NK-92 treated with Interleukin-12 subunit alpha and Interleukin-12 subunit beta, amount 100 ng/mL, for 24 hours (cell line): ENCODE results near the gene TRANK1.

Experiments
- DNase-seq: peaks from one replicate; lab custom pipeline; 2025; lab: John Stamatoyannopoulos, UW

TRANK1 gene

GRCh38 chr3:36843065-36844051, 101.5 kb downstream of the TRANK1 start:
- DNase-seq, result peak; percentile 3

GRCh38 chr3:36842275-36842674, 102.6 kb downstream of the TRANK1 start:
- DNase-seq, result no peak

- DNase-seq, result no peak
Observed at GRCh38 chr3:36840453-36840921, 104.4 kb downstream of the TRANK1 start.

- DNase-seq, result no peak
Observed at GRCh38 chr3:36837089-36837488, 107.8 kb downstream of the TRANK1 start.

GRCh38 chr3:36833160-36833814, 111.6 kb downstream of the TRANK1 start:
- DNase-seq, result no peak

- no peak for DNase-seq
Observed at GRCh38 chr3:36832406-36832805, 112.4 kb downstream of the TRANK1 start.

- DNase-seq, result no peak
Observed at GRCh38 chr3:36827133-36827532, 117.7 kb downstream of the TRANK1 start.

- DNase-seq, result no peak
Observed at GRCh38 chr3:36826240-36826639, 118.6 kb downstream of the TRANK1 start.

GRCh38 chr3:36824443-36824842, 120.4 kb downstream of the TRANK1 start:
- no peak for DNase-seq

- DNase-seq, result no peak
Observed at GRCh38 chr3:36823806-36824205, 121.0 kb downstream of the TRANK1 start.

GRCh38 chr3:36820083-36820482, 124.8 kb downstream of the TRANK1 start:
- no peak for DNase-seq

GRCh38 chr3:36817806-36818533, 126.9 kb downstream of the TRANK1 start:
- no peak for DNase-seq

- DNase-seq, result no peak
Observed at GRCh38 chr3:36815375-36815774, 129.5 kb downstream of the TRANK1 start.

GRCh38 chr3:36814776-36815175, 130.1 kb downstream of the TRANK1 start:
- DNase-seq, result no peak

- no peak for DNase-seq
Observed at GRCh38 chr3:36814066-36814717, 130.7 kb downstream of the TRANK1 start.

GRCh38 chr3:36813305-36813704, 131.5 kb downstream of the TRANK1 start:
- no peak for DNase-seq

GRCh38 chr3:36812240-36812639, 132.6 kb downstream of the TRANK1 start:
- no peak for DNase-seq

- no peak for DNase-seq
Observed at GRCh38 chr3:36811768-36812167, 133.1 kb downstream of the TRANK1 start.

GRCh38 chr3:36804295-36805055, 140.4 kb downstream of the TRANK1 start:
- DNase-seq, result no peak

- no peak for DNase-seq
Observed at GRCh38 chr3:36803091-36803791, 141.6 kb downstream of the TRANK1 start.
